Measurements from ENCODE around the gene GTF2F2. TPM values are rescaled to one million over a fixed set of nuclear protein-coding genes. Genes with fewer than 3 reads are reported as not detected.

GTF2F2 gene
- total RNA-seq, 4 donors from 2014 or later = 12.1 to 18.1 (median 14.8) TPM

GRCh38 chr13:45194081-45194939 lies 74.0 kb downstream of the GTF2F2 start:
- TF ChIP-seq CTCF (IDR thresholded peaks at IDR 0.05) = no peak
- DNase-seq (ENCODE audit: low spot score) (no peak), ATAC-seq (ENCODE audit: low FRiP score) (peak; percentile 70)

GRCh38 chr13:45195421-45195820 lies 75.1 kb downstream of the GTF2F2 start:
- DNase-seq (ENCODE audit: low spot score) (no peak), ATAC-seq (ENCODE audit: low FRiP score) (no peak)
- no peak for TF ChIP-seq CTCF (IDR thresholded peaks at IDR 0.05)

GRCh38 chr13:45196096-45196495 lies 75.8 kb downstream of the GTF2F2 start:
- ATAC-seq (ENCODE audit: low FRiP score) = no peak
- TF ChIP-seq CTCF (IDR thresholded peaks at IDR 0.05) = no peak
- DNase-seq (ENCODE audit: low spot score) = no peak

GRCh38 chr13:45196622-45197021 lies 76.3 kb downstream of the GTF2F2 start:
- no peak for DNase-seq (ENCODE audit: low spot score)
- no peak for TF ChIP-seq CTCF (IDR thresholded peaks at IDR 0.05)
- peak; percentile 74 for ATAC-seq (ENCODE audit: low FRiP score)

GRCh38 chr13:45198041-45198440 lies 77.7 kb downstream of the GTF2F2 start:
- ATAC-seq (ENCODE audit: low FRiP score) = peak; percentile 14
- no peak for TF ChIP-seq CTCF (IDR thresholded peaks at IDR 0.05)
- DNase-seq (ENCODE audit: low spot score) = no peak

- ATAC-seq (ENCODE audit: low FRiP score) (no peak), DNase-seq (ENCODE audit: low spot score) (no peak)
- no peak for TF ChIP-seq CTCF (IDR thresholded peaks at IDR 0.05)
Measured at GRCh38 chr13:45198924-45199323, 78.6 kb downstream of the GTF2F2 start.

GRCh38 chr13:45199711-45200110 lies 79.4 kb downstream of the GTF2F2 start:
- ATAC-seq (ENCODE audit: low FRiP score) = no peak
- no peak for TF ChIP-seq CTCF (IDR thresholded peaks at IDR 0.05)
- DNase-seq (ENCODE audit: low spot score) = no peak

All from omental fat pad (tissue), 4 donors.